ENCODE measurements around the gene TXNRD3. TPM values are rescaled to one million over a fixed set of nuclear protein-coding genes. Genes with fewer than 3 reads are reported as not detected.

TXNRD3 gene
- total and polyA plus RNA-seq, 2 experiments from 2014 or later, result 10.4 to 13.1 TPM

GRCh38 chr3:126618760-126619159, 36.2 kb downstream of the TXNRD3 start:
- H2AFZ ChIP-seq, result no peak overlapping the region
- no peak for DNase-seq (ENCODE audit: low spot score)
- H3K9me3 ChIP-seq (ENCODE audit: low read depth), result no peaks in the 10 kb centered on the region
- H3K4me2 ChIP-seq, result no peak overlapping the region
- no peaks in the 10 kb centered on the region for H3K4me1 ChIP-seq (ENCODE audit: insufficient read depth)
- no peak overlapping the region for H3K27ac ChIP-seq
- no peaks in the 10 kb centered on the region for H3K27me3 ChIP-seq
- H3K79me2 ChIP-seq, result no peaks in the 10 kb centered on the region
- no peaks in the 10 kb centered on the region for H3K36me3 ChIP-seq (replicated peaks; ENCODE audit: insufficient read depth, low read depth)
- H3K9me2 ChIP-seq (replicated peaks; ENCODE audit: insufficient read depth), result no peaks in the 10 kb centered on the region
- H4K20me1 ChIP-seq (ENCODE audit: insufficient read depth, poor library complexity, severe bottlenecking), result no peaks in the 10 kb centered on the region
- TF ChIP-seq, protein P1, sequence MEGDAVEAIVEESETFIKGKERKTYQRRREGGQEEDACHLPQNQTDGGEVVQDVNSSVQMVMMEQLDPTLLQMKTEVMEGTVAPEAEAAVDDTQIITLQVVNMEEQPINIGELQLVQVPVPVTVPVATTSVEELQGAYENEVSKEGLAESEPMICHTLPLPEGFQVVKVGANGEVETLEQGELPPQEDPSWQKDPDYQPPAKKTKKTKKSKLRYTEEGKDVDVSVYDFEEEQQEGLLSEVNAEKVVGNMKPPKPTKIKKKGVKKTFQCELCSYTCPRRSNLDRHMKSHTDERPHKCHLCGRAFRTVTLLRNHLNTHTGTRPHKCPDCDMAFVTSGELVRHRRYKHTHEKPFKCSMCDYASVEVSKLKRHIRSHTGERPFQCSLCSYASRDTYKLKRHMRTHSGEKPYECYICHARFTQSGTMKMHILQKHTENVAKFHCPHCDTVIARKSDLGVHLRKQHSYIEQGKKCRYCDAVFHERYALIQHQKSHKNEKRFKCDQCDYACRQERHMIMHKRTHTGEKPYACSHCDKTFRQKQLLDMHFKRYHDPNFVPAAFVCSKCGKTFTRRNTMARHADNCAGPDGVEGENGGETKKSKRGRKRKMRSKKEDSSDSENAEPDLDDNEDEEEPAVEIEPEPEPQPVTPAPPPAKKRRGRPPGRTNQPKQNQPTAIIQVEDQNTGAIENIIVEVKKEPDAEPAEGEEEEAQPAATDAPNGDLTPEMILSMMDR (IDR thresholded peaks at IDR 0.05; ENCODE audit: poor library complexity), result no peak
- no peak for TF ChIP-seq EZH2 (IDR thresholded peaks at IDR 0.05; ENCODE audit: borderline replicate concordance)
- TF ChIP-seq EZH2phosphoT487 (IDR thresholded peaks at IDR 0.05; ENCODE audit: low read depth, severe bottlenecking, unreplicated experiment), result no peak
- no peak overlapping the region for H3K4me3 ChIP-seq

GRCh38 chr3:126618021-126618420, 36.9 kb downstream of the TXNRD3 start:
- Histone ChIP-seq H2AFZ (no peak overlapping the region), H3K9me2 (replicated peaks; ENCODE audit: insufficient read depth) (no peaks in the 10 kb centered on the region), H3K4me3 (no peak overlapping the region), H3K27me3 (no peaks in the 10 kb centered on the region), H3K79me2 (no peaks in the 10 kb centered on the region), H3K4me2 (no peak overlapping the region), H4K20me1 (ENCODE audit: insufficient read depth, poor library complexity, severe bottlenecking) (no peaks in the 10 kb centered on the region), H3K27ac (no peak overlapping the region), H3K9me3 (ENCODE audit: low read depth) (no peaks in the 10 kb centered on the region), H3K36me3 (replicated peaks; ENCODE audit: insufficient read depth, low read depth) (no peaks in the 10 kb centered on the region), H3K4me1 (ENCODE audit: insufficient read depth) (no peaks in the 10 kb centered on the region)
- WGBS (ENCODE audit: low lambda C conversion rate, missing lambda C conversion rate), result 87% methylated on average over 1 of the region's 1 CpG
- TF ChIP-seq, protein P1 (IDR thresholded peaks at IDR 0.05; ENCODE audit: poor library complexity), result no peak
- no peak for TF ChIP-seq EZH2 (IDR thresholded peaks at IDR 0.05; ENCODE audit: borderline replicate concordance)
- TF ChIP-seq EZH2phosphoT487 (IDR thresholded peaks at IDR 0.05; ENCODE audit: low read depth, severe bottlenecking, unreplicated experiment), result no peak
- DNase-seq (ENCODE audit: low spot score), result no peak

DNA sequence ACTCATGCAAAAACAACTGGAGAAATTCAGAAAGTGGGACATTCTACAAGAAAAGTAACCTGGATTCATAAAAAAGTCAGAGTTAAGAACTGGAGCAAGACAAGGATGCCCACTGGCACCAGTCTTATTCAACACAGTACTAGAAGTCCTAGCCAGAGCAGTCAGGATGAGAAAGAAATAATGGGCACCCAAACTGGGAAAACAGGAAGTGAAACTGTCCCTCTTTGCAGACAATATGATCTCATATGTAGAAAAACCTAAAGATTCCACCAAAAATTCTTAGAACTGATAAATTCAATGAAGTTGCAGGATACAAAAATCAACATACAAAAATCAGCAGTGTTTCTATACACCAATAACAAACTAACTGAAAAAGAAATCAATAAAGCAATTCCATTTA, 37.4 kb downstream of the TXNRD3 start:
- no peak overlapping the region for H3K4me3 ChIP-seq
- DNase-seq (ENCODE audit: low spot score), result no peak
- no peak overlapping the region for H3K4me2 ChIP-seq
- H3K9me2 ChIP-seq (replicated peaks; ENCODE audit: insufficient read depth), result no peaks in the 10 kb centered on the region
- TF ChIP-seq EZH2phosphoT487 (IDR thresholded peaks at IDR 0.05; ENCODE audit: low read depth, severe bottlenecking, unreplicated experiment), result no peak
- no peak for TF ChIP-seq EZH2 (IDR thresholded peaks at IDR 0.05; ENCODE audit: borderline replicate concordance)
- TF ChIP-seq, protein P1 (IDR thresholded peaks at IDR 0.05; ENCODE audit: poor library complexity), result no peak
- H3K36me3 ChIP-seq (replicated peaks; ENCODE audit: insufficient read depth, low read depth), result no peaks in the 10 kb centered on the region
- H3K27me3 ChIP-seq, result no peaks in the 10 kb centered on the region
- H2AFZ ChIP-seq, result no peak overlapping the region
- H4K20me1 ChIP-seq (ENCODE audit: insufficient read depth, poor library complexity, severe bottlenecking), result no peaks in the 10 kb centered on the region
- H3K79me2 ChIP-seq, result no peaks in the 10 kb centered on the region
- no peaks in the 10 kb centered on the region for H3K4me1 ChIP-seq (ENCODE audit: insufficient read depth)
- H3K27ac ChIP-seq, result no peak overlapping the region
- no peaks in the 10 kb centered on the region for H3K9me3 ChIP-seq (ENCODE audit: low read depth)

DNA sequence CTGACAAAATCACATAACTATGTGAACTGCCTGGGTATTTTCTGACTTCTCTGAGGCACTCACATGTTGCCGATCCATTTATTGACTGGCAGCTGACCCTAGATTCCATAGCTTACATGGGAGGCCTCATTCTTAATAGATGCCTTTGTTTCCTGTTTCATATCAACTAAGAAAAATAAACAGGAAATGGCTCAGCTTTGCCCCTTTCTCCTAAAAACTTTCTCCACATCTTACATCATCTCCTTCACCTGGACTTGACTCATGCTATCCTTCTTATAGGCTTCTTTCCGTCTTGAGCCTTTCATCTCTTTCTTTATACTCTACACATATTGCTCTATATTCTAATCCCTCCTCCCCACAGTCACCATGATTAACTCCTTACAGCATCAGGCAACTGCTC, 38.0 kb downstream of the TXNRD3 start:
- no peaks in the 10 kb centered on the region for H4K20me1 ChIP-seq (ENCODE audit: insufficient read depth, poor library complexity, severe bottlenecking)
- no peak for DNase-seq (ENCODE audit: low spot score)
- H3K9me2 ChIP-seq (replicated peaks; ENCODE audit: insufficient read depth), result no peaks in the 10 kb centered on the region
- H3K79me2 ChIP-seq, result no peaks in the 10 kb centered on the region
- H3K27ac ChIP-seq, result no peak overlapping the region
- no peak overlapping the region for H2AFZ ChIP-seq
- WGBS (ENCODE audit: low lambda C conversion rate, missing lambda C conversion rate), result 74% methylated on average over 2 of the region's 2 CpGs
- no peaks in the 10 kb centered on the region for H3K4me1 ChIP-seq (ENCODE audit: insufficient read depth)
- no peak overlapping the region for H3K4me2 ChIP-seq
- TF ChIP-seq EZH2 (IDR thresholded peaks at IDR 0.05; ENCODE audit: borderline replicate concordance) (no peak), EZH2phosphoT487 (IDR thresholded peaks at IDR 0.05; ENCODE audit: low read depth, severe bottlenecking, unreplicated experiment) (no peak)
- TF ChIP-seq, protein P1 (IDR thresholded peaks at IDR 0.05; ENCODE audit: poor library complexity), result no peak
- H3K9me3 ChIP-seq (ENCODE audit: low read depth), result no peaks in the 10 kb centered on the region
- H3K4me3 ChIP-seq, result no peak overlapping the region
- no peaks in the 10 kb centered on the region for H3K36me3 ChIP-seq (replicated peaks; ENCODE audit: insufficient read depth, low read depth)
- H3K27me3 ChIP-seq, result no peaks in the 10 kb centered on the region

All from hepatocyte (in vitro differentiated cells).